ENCODE results near the gene RAD52. TPM values are rescaled to one million over a fixed set of nuclear protein-coding genes. Genes with fewer than 3 reads are reported as not detected.
A peak's percentile ranks its signal among the peaks of the same experiment; 100 is the strongest.

The RAD52 gene
- total RNA-seq, 1 experiment from 2014 or later, result 17.4 TPM

- Histone ChIP-seq H3K4me2 (ENCODE audit: low read length) (no peak overlapping the region), H3K9ac (ENCODE audit: low read length) (no peak overlapping the region), H3K27ac (ENCODE audit: low read length) (no peak overlapping the region), H3K27me3 (ENCODE audit: low read length) (no peaks in the 10 kb centered on the region), H3K4me3 (ENCODE audit: low read length) (no peak overlapping the region), H3K9me3 (ENCODE audit: low read length) (no peaks in the 10 kb centered on the region), H3F3A (ENCODE audit: low read length, unreplicated experiment) (no peaks in the 10 kb centered on the region), H3K79me2 (ENCODE audit: low read length) (no peaks in the 10 kb centered on the region), H2AFZ (ENCODE audit: low read length) (no peak overlapping the region), H4K20me1 (ENCODE audit: low read length) (no peaks in the 10 kb centered on the region), H3K9me2 (replicated peaks; ENCODE audit: low read length) (no peaks in the 10 kb centered on the region), H3K36me3 (ENCODE audit: low read depth, low read length) (peaks cover 50% of the 10 kb centered on the region), H3K4me1 (ENCODE audit: insufficient read depth, low read length) (no peaks in the 10 kb centered on the region; the same call in 1 of the 2 replicates)
- intact Hi-C loops (cut with micrococcal nuclease), result no loop called here
- ChIA-PET CTCF (no interaction called here), POLR2A (ENCODE audit: unreplicated experiment) (no interaction called here)
- no peak for TF ChIP-seq EZH2phosphoT487 (IDR thresholded peaks at IDR 0.05; ENCODE audit: borderline replicate concordance, low read length)
- no peak for TF ChIP-seq CTCF (conservative IDR thresholded peaks at IDR 0.05; ENCODE audit: low read depth, low read length)
- TF ChIP-seq EZH2 (IDR thresholded peaks at IDR 0.05; ENCODE audit: low read length, unreplicated experiment), result no peak
- no peak for ATAC-seq
- BruUV-seq (replicated peaks), result no TSS peak
- DNase-seq, result no peak
These were observed 44.0 kb downstream of the RAD52 start for GRCh38 chr12:905261-906031.

GRCh38 chr12:904010-904414 is 45.5 kb downstream of the RAD52 start:
- no peaks in the 10 kb centered on the region for H3F3A ChIP-seq (ENCODE audit: low read length, unreplicated experiment)
- no peaks in the 10 kb centered on the region for H3K79me2 ChIP-seq (ENCODE audit: low read length)
- no peaks in the 10 kb centered on the region for H3K27me3 ChIP-seq (ENCODE audit: low read length)
- DNase-seq (no peak), ATAC-seq (no peak)
- no peak for TF ChIP-seq EZH2phosphoT487 (IDR thresholded peaks at IDR 0.05; ENCODE audit: borderline replicate concordance, low read length)
- TF ChIP-seq EZH2 (IDR thresholded peaks at IDR 0.05; ENCODE audit: low read length, unreplicated experiment), result no peak
- no peak for TF ChIP-seq CTCF (conservative IDR thresholded peaks at IDR 0.05; ENCODE audit: low read depth, low read length)
- no peaks in the 10 kb centered on the region for H3K9me3 ChIP-seq (ENCODE audit: low read length)
- no peaks in the 10 kb centered on the region for H3K9me2 ChIP-seq (replicated peaks; ENCODE audit: low read length)
- H4K20me1 ChIP-seq (ENCODE audit: low read length), result no peaks in the 10 kb centered on the region
- no peak overlapping the region for H3K27ac ChIP-seq (ENCODE audit: low read length)
- H2AFZ ChIP-seq (ENCODE audit: low read length), result no peak overlapping the region
- H3K4me3 ChIP-seq (ENCODE audit: low read length), result no peak overlapping the region
- ChIA-PET POLR2A (ENCODE audit: unreplicated experiment) (no interaction called here), CTCF (no interaction called here)
- H3K4me2 ChIP-seq (ENCODE audit: low read length), result no peak overlapping the region
- H3K36me3 ChIP-seq (ENCODE audit: low read depth, low read length), result peaks cover 45% of the 10 kb centered on the region
- no TSS peak for BruUV-seq (replicated peaks)
- no peak overlapping the region for H3K9ac ChIP-seq (ENCODE audit: low read length)
- H3K4me1 ChIP-seq (ENCODE audit: insufficient read depth, low read length), result no peaks in the 10 kb centered on the region; the same call in 1 of the 2 replicates
- intact Hi-C loops (cut with micrococcal nuclease), result no loop called here

GRCh38 chr12:903055-903454 is 46.4 kb downstream of the RAD52 start:
- no peak for TF ChIP-seq EZH2phosphoT487 (IDR thresholded peaks at IDR 0.05; ENCODE audit: borderline replicate concordance, low read length)
- no peak for TF ChIP-seq CTCF (conservative IDR thresholded peaks at IDR 0.05; ENCODE audit: low read depth, low read length)
- TF ChIP-seq EZH2 (IDR thresholded peaks at IDR 0.05; ENCODE audit: low read length, unreplicated experiment), result no peak
- POLR2A ChIA-PET (ENCODE audit: unreplicated experiment), result no interaction called here
- ATAC-seq (no peak), DNase-seq (no peak)
- intact Hi-C loops (cut with micrococcal nuclease), result no loop called here
- Histone ChIP-seq H3K27ac (ENCODE audit: low read length) (peak overlapping the region; percentile 15; the same call in 1 of the 2 replicates), H3K36me3 (ENCODE audit: low read depth, low read length) (peaks cover 44% of the 10 kb centered on the region), H3K4me1 (ENCODE audit: insufficient read depth, low read length) (no peaks in the 10 kb centered on the region; the same call in 1 of the 2 replicates), H3K4me2 (ENCODE audit: low read length) (no peak overlapping the region), H3K79me2 (ENCODE audit: low read length) (no peaks in the 10 kb centered on the region), H2AFZ (ENCODE audit: low read length) (no peak overlapping the region), H3K9me3 (ENCODE audit: low read length) (no peaks in the 10 kb centered on the region), H3K27me3 (ENCODE audit: low read length) (no peaks in the 10 kb centered on the region), H3K9ac (ENCODE audit: low read length) (no peak overlapping the region), H4K20me1 (ENCODE audit: low read length) (no peaks in the 10 kb centered on the region), H3K9me2 (replicated peaks; ENCODE audit: low read length) (no peaks in the 10 kb centered on the region), H3K4me3 (ENCODE audit: low read length) (no peak overlapping the region), H3F3A (ENCODE audit: low read length, unreplicated experiment) (no peaks in the 10 kb centered on the region)
- CTCF ChIA-PET, result no interaction called here
- BruUV-seq (replicated peaks), result no TSS peak
